HTR-8/SVneo (cell line): ENCODE measurements around the gene TNFAIP8L1.

Experiments
- DNase-seq: peaks from one replicate; pipeline ENCODE4 v3.0.0; 2011; ENCODE audit warnings: low spot score, mixed read lengths; ENCODE audit not compliant: insufficient read length
- FAIRE-seq: peaks from 2 replicates; lab custom pipeline; 2011; peaks lifted over from hg19 to GRCh38; lab: Jason Lieb, UNC

Gene TNFAIP8L1

GRCh38 chr19:4645718-4646117, 6.4 kb downstream of the TNFAIP8L1 start:
- DNase-seq (no peak), FAIRE-seq (no peak)

- no peak for FAIRE-seq
These were observed 8.6 kb downstream of the TNFAIP8L1 start for GRCh38 chr19:4647676-4648644.

GRCh38 chr19:4649392-4650047, 10.2 kb downstream of the TNFAIP8L1 start:
- DNase-seq (no peak), FAIRE-seq (no peak)

More at GRCh38 chr19:4647676-4648644, 8.6 kb downstream of the TNFAIP8L1 start:
- no peak for DNase-seq

- FAIRE-seq (no peak), DNase-seq (no peak)
These were observed 10.8 kb downstream of the TNFAIP8L1 start for GRCh38 chr19:4650159-4650558.

GRCh38 chr19:4652075-4652474, 12.8 kb downstream of the TNFAIP8L1 start:
- FAIRE-seq: no peak
- no peak for DNase-seq

- DNase-seq (no peak), FAIRE-seq (no peak)
These were observed 14.6 kb downstream of the TNFAIP8L1 start for GRCh38 chr19:4653793-4654436.

GRCh38 chr19:4654437-4655361, 15.4 kb downstream of the TNFAIP8L1 start:
- FAIRE-seq (no peak), DNase-seq (no peak)

GRCh38 chr19:4656102-4656501, 16.8 kb downstream of the TNFAIP8L1 start:
- DNase-seq: no peak
- no peak for FAIRE-seq

GRCh38 chr19:4657262-4657661, 17.9 kb downstream of the TNFAIP8L1 start:
- DNase-seq (no peak), FAIRE-seq (no peak)

- no peak for FAIRE-seq
These were observed 18.5 kb downstream of the TNFAIP8L1 start for GRCh38 chr19:4657835-4658234.

GRCh38 chr19:4660181-4660791, 21.0 kb downstream of the TNFAIP8L1 start:
- FAIRE-seq (no peak), DNase-seq (no peak)

More at GRCh38 chr19:4657835-4658234, 18.5 kb downstream of the TNFAIP8L1 start:
- DNase-seq: no peak

- DNase-seq (no peak), FAIRE-seq (no peak)
These were observed 21.7 kb downstream of the TNFAIP8L1 start for GRCh38 chr19:4660993-4661392.

- no peak for DNase-seq
These were observed 22.8 kb downstream of the TNFAIP8L1 start for GRCh38 chr19:4662020-4662695.

GRCh38 chr19:4662812-4663211, 23.5 kb downstream of the TNFAIP8L1 start:
- FAIRE-seq (no peak), DNase-seq (no peak)

More at GRCh38 chr19:4662020-4662695, 22.8 kb downstream of the TNFAIP8L1 start:
- FAIRE-seq: no peak

GRCh38 chr19:4664642-4665041, 25.3 kb downstream of the TNFAIP8L1 start:
- FAIRE-seq (no peak), DNase-seq (no peak)

GRCh38 chr19:4669723-4670480, 30.6 kb downstream of the TNFAIP8L1 start, which contains the start of gene MYDGF:
MYDGF (minus strand) TSS chr19:4670342; CDS start chr19:4670334, 8 bp downstream.
- DNase-seq: peak; percentile 93
- peak; percentile 79 for FAIRE-seq

- FAIRE-seq (no peak), DNase-seq (no peak)
These were observed 32.0 kb downstream of the TNFAIP8L1 start for GRCh38 chr19:4671185-4671851.
